HG03039 (cell line): Measurements from ENCODE around the gene GALNT18.
A peak's percentile ranks its signal among the peaks of the same experiment; 100 is the strongest.

Experiments
- ATAC-seq: cut with Tn5 transposase; IDR thresholded peaks from one replicate; pipeline ENCODE4 v1.9.1; 2021; ENCODE audit warnings: mild to moderate bottlenecking, moderate library complexity; ENCODE audit not compliant: unreplicated experiment

The GALNT18 gene

DNA sequence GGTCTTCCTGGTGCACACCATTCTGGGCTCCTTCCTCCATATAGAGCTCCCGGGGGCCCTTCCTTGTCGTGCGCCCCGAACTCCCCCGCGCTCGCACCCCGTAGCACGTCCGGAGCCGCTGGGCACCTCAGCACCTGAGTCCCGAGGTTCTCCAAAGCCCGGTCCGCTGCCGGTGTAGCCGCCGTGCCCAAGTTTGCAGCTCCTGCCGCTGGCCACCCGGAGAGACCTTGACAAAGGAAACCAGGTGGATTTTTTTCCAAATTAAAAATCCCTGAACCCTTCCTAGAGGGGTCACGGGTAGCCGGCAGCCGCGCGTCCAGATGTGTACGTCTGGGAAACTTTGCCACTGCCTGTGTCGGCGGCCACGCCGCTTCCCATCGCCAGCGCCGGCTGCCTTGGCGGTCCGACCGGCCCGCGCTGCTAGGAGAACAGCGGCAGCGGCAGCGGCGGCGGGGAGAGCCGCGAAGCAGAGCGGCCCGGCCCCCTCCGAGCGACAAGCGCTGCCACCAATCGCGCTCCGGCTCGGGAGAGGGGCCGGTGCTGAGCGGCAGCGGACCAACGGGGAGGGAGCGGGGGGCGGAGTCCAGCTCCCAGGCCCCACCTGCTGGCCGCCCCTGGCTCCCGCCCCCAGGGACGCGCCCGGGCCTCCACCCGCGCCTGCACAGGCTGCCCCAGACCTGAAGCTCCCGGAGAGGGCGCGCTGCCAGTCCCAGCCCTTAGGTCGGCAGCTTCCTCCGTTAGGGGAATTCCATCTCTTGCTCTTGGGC, at the start of gene GALNT18:
Gene GALNT18, minus strand, starts transcription at position 433 of the 767 bp plus-strand sequence.
- peak; percentile 97 for ATAC-seq

GRCh38 chr11:11670574-11670973, 48.8 kb upstream of the GALNT18 start:
- ATAC-seq = no peak

DNA sequence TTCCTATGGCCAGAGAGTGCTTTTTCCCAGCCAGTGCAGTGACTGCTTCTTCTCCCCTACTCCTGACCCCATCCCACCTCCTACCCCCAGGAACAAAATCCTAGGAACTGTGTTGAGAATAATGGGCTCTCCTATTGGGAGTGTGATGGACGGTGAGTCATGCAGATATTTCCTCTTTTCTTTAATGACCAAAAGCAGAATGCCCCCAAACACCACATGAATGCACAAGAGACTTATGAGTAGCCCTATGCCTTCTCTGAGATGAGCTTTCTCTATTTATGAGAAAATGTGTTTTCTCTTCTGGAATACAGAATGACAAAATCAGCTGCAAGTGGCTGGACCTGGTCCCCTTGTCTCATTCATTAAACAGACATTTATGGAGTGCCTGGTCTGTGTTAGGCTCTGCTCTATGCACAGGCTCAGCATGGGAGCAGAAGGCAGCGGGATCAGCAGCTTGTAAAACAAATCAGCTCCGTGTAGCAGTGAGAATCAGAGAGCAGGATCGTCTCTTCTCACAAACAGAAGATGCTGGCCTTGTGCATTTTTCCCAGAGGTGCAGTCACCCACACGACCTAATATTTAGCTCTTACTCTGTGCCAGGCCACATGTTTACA, 47.5 kb upstream of the GALNT18 start:
- no peak for ATAC-seq

DNA sequence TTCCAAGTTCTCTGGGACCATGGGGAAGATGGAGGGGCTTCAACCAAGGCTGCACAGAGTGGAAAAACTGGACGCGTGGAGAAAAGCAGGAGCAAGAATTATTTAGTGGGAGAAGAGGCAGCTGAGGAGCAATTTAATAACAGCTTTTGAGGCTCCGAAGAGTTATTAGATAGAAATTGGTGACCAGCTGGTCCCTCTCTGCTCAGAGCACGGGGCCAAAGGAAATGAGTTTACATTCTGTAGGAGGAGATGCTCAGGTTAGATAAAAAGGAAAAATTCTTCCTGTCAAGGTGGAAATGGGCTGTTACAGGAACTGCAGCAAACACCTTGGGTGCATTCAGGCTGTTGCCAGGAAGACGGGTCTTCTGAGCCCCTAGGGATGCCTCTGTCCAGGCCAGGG, 47.0 kb upstream of the GALNT18 start:
- ATAC-seq = no peak

- no peak for ATAC-seq
Measured at GRCh38 chr11:11668274-11668673, 46.5 kb upstream of the GALNT18 start.

DNA sequence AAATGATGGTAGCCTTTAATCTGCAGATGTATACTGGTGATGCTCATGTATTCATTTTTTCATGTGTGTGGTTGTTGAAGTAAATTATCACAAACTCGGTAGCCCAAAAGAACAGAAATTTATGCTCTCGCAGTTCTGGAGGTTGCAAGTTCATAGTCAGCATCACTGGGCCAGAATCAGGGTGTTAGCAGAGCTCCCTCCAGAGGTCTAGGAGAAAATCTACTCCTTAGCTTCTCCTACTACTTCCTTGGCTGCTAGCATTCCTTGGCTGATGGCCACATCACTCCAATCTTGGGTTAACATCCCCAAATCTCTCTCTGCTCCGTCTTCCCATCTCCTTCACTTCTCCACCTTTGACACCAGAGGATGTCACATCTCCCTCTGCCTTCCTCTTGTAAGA, 45.3 kb upstream of the GALNT18 start:
- no peak for ATAC-seq

DNA sequence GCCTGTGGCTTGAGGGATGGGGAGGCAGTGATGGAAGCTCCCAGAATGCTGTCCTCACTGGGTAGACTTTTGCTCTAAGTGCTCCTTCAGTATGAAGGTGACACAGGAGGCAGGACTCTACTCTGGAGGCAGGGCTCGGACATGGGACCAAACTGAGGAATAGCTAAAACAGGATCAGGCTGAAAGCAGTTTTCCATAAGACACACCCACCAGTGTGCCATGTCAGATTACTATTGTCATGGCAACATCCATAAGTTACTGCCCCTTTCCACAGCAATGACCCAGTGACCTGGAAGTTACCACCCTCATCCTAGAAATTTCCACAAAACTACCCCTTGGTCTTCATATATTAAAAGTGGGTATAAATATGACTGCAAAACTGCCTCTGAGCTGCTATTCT, 43.6 kb upstream of the GALNT18 start:
- ATAC-seq = no peak

DNA sequence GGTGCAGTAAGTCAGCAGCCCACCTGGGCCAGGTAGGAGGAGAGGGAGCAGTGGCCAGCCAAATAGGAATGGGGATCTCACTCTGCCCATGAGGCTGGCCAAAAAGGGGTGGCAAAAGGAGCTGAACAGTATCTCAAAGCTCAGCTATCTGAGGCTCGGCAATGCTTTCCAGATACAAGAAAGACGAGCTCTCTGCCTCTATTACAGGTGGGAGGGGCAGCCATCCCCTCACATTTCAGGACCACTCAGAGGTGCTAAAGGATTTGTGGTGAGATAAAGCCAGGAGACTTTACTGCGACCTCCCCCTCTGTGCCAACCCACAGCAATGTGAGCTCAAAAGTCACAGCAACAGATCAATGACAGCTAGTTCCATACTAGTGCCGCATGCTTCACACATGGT, 42.1 kb upstream of the GALNT18 start:
- ATAC-seq = no peak

DNA sequence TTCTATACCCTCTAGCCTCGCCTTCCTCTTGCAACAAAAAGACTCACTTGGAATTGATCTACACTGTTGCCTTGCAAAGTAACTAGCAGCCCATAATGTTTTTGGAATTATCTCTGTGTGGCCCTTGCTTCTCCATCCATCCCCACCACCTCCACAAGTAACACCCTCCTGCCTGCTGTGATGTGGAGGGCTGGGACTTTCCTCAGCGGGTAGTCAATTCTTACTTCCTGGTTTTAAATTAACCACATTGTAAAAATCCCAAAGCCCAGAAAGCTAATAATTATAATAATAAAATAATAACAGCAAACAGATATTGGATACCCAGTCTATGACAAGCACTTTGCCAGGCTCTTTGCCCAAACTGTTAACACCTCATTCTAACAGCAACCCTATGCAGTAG, 40.8 kb upstream of the GALNT18 start:
- no peak for ATAC-seq

GRCh38 chr11:11661326-11662040, 39.7 kb upstream of the GALNT18 start:
- no peak for ATAC-seq

DNA sequence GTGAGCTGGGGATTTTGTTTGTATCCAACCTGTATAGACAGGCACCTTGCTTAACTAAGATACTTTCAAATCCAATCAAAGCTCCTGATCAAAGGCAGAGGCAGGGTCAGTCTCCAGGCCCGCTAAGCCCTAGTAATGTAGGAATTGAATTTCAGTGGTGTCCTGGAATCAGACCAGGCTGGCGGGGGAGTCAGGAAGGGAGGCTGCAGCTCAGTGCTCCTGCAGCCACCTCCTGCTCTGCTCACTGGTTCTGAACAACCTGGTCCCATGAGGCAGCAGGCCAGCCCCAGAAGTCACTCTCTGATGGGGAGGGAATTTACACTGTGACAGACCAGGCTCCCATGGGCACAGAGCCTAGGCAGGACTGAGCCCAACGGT, 38.5 kb upstream of the GALNT18 start:
- ATAC-seq = no peak

DNA sequence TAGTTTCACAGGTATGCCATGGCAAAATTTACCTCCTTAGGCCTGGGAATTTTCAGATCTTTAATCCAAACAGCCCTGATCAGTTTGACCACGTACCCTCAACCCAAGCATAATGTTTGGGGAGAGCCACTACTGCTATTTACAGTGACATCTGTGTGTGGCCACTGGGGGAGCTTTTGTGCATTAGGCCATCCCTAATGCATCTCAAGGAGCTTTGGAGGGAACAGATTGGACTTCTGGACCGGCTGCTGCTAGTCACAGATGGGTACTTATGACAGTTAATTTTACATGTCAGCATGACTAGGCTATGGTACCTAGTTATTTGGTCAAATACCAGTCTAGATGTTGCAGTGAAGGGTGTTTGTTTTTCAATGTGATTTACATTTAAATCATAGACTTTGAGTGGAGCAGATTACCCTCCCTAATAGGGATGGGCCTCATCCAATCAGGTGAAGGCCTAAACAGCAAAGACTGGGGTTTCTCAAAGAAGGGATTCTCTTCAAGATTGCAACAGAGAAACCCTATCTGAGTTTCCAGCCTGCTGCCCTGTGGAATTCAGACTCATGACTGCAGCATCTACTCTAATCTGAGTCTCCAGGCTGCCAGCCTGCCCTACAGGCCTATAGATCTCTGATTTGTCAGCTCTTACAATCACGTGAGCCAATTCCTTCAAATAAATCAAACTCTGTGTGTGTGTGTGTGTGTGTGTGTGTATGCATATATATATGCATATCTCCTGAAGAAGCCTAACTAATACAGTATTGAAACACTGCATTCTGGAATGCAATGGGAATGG, 38.0 kb upstream of the GALNT18 start:
- no peak for ATAC-seq

DNA sequence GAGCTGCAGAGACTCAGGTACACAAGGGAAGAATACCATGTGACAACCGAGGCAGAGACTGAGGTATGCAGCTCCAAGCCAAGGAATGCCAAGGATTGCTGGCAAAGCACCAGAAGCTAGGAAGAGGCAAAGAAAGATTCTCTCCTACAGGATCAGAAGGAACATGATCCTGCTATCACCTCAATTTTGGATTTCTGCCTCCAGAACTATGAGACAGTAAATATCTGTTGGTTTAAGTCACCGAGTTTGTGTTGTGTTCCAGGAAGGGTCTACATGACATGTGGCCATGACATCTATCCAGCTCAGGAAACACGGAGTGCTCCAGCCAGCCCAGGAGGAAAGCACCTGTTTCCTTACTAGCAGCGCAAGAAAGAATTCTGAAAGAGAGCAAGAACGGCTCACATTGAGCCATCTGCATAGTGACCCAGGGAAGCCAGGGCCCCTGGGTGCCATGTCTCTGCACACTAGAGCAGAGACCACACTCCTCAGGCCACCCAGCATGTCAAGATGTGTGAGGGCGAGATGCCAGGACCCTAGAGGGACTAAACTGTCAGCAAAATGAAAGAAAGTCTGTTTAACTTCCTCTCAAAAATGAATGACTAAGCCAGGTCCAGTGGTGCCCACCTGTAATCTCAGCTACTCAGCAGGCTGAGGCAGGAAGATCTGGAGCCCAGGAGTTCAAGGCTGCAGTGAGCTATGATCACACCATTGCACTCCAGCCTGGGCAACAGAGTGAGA, 35.6 kb upstream of the GALNT18 start:
- ATAC-seq = no peak

GRCh38 chr11:11641581-11641980, 19.8 kb upstream of the GALNT18 start:
- ATAC-seq = no peak

- no peak for ATAC-seq
Measured at GRCh38 chr11:11640996-11641395, 19.2 kb upstream of the GALNT18 start.

DNA sequence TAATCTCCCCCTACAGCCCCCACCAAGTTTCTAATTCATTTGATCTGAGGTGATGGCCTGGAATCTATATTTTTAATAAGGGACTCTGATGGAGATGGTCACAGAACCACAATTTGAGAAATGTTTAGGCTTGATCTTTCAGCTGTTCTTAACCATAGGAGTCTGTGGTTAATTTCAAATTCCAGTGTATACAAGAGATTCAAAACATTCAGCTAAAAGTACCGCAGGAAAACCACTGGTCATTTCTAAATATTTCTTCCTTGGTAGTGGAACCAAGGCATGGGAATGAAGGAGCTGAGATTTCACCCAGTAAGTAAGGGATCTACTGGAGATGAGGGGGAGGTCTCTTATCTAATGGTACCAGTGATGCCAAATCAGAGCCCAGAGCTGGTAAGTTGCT, 18.3 kb upstream of the GALNT18 start:
- no peak for ATAC-seq

- ATAC-seq = no peak
Measured at GRCh38 chr11:11636671-11637070, 14.9 kb upstream of the GALNT18 start.

- no peak for ATAC-seq
Measured at GRCh38 chr11:11635443-11635842, 13.6 kb upstream of the GALNT18 start.

DNA sequence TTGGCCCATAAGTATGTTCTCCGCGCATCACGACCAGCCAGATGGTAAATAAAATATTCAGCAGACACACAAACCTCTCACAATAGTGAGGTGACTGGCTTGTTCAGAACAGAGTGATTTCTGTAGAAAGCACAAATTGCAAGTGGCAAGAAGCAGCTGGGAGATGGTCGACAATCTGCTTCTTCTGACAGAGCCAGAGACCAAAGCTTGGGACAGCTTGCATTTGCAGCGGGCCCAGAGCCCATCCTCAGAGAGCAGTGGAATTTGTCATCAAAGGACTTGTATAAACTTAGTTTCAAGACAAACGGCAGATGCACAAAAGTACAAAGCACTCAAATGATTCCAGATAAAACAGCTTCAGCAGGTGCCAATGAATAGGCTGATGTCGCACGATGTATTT, 7.6 kb upstream of the GALNT18 start:
- ATAC-seq = no peak

DNA sequence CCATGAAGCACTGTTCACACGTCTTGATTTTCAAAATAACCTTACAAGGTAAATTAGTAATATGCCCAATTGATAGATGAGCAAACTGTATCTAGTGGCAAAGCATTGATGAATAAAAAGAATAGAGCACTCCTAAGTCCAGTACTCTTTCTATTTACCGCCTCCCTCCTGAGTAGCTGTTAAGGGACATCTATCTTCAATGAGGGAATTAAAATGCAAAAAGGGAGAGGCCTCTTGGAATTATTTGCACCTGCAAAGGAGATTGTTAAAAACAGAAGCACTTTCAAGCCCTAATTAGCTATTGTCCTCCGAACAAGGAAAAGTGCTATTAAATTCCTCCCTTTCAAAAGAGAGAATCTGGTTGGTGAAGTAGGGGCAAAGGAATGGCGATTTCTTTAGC, 6.8 kb upstream of the GALNT18 start:
- ATAC-seq = no peak

DNA sequence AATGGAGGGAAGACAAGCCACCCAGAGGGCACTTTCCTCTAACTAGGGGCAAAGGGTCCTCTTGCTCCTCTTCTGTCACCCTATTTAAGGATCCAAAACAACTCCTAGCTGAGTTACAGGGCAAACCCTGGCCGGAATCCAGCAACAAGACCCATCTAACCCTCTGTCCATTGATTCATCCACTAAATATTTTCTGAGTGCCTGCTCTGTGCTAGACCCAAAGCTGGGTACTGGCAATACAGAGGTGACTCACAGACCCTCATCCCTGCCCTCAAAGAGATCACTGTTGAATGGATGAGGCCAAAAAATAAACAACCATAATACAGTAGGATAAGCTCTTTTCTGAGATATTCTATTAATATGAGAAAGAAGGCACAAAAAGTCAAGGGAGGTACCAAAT, 4.3 kb upstream of the GALNT18 start:
- no peak for ATAC-seq
